ENCODE data around the gene BDKRB2. TPM values are rescaled to one million over a fixed set of nuclear protein-coding genes. Genes with fewer than 3 reads are reported as not detected.

Gene BDKRB2
- total RNA-seq, 1 experiment from 2014 or later = 0.49 TPM

GRCh38 chr14:96273629-96274028 is 69.0 kb downstream of the BDKRB2 start:
- no peak overlapping the region for H3K27ac ChIP-seq (ENCODE audit: low read depth, low read length)
- H3K9me2 ChIP-seq (ENCODE audit: insufficient read depth) = no peaks in the 10 kb centered on the region
- H3K27me3 ChIP-seq (ENCODE audit: insufficient read depth, low read length) = no peaks in the 10 kb centered on the region
- H3K9ac ChIP-seq (ENCODE audit: low read length) = no peak overlapping the region
- no peaks in the 10 kb centered on the region for H4K20me1 ChIP-seq (ENCODE audit: insufficient read depth)
- H3K9me3 ChIP-seq (ENCODE audit: control insufficient read depth in 1 of 2, insufficient read depth in 1 of 2, low read depth in 1 of 2, low read length in 2 of 2) = peaks cover 8 to 23% of the 10 kb centered on the region in 2 experiments; a peak in 2 of 4 replicates
- POLR2A ChIA-PET = no interaction called here
- H3K36me3 ChIP-seq (ENCODE audit: control insufficient read depth in 1 of 2, insufficient read depth in 2 of 2, low read length in 2 of 2) = no peaks in the 10 kb centered on the region
- BruUV-seq (replicated peaks) = no TSS peak
- no peak overlapping the region for H3K4me3 ChIP-seq (replicated peaks in 1 of 2; ENCODE audit: low read depth in 1 of 2, low read length in 2 of 2)
- DNase-seq (ENCODE audit: low read depth, low spot score) (no peak), ATAC-seq (no peak)
- intact Hi-C loops (cut with micrococcal nuclease) = loop anchor here (2.0 kb wide), 2 partner anchors 217 to 275 kb away; no protein-coding TSS in a partner anchor
- RAD21 ChIA-PET (ENCODE audit: low non-redundant PET in 1 of 2, low total read pairs in 2 of 2, uncharacterized antibody in 2 of 2, unreplicated experiment in 2 of 2) = interaction anchor here in 1 of 2 experiments (2.9 kb wide), 1 partner anchor 173 kb away, joined by 11 read pairs; no protein-coding TSS in a partner anchor
- TF ChIP-seq SIN3A (IDR thresholded peaks at IDR 0.05; ENCODE audit: low read depth) = no peak
- TF ChIP-seq REST (IDR thresholded peaks at IDR 0.05; ENCODE audit: low read depth) = no peak
- no peak for TF ChIP-seq FOSL1 (IDR thresholded peaks at IDR 0.05; ENCODE audit: low read depth)
- TF ChIP-seq CEBPB (IDR thresholded peaks at IDR 0.05; ENCODE audit: low read depth) = no peak
- TF ChIP-seq CBX3 (IDR thresholded peaks at IDR 0.05; ENCODE audit: low read depth) = no peak
- TF ChIP-seq EGR1 (IDR thresholded peaks at IDR 0.05; ENCODE audit: low read depth) = no peak
- no peak for TF ChIP-seq EZH2phosphoT487 (IDR thresholded peaks at IDR 0.05; ENCODE audit: borderline replicate concordance)
- TF ChIP-seq TCF7L2 (IDR thresholded peaks at IDR 0.05; ENCODE audit: borderline replicate concordance, extremely low read depth, insufficient read depth, insufficient read length) = no peak
- TF ChIP-seq ELF1 (IDR thresholded peaks at IDR 0.05; ENCODE audit: borderline replicate concordance, low read depth) = no peak
- TF ChIP-seq SRF (IDR thresholded peaks at IDR 0.05; ENCODE audit: low read depth) = no peak
- TF ChIP-seq JUND (IDR thresholded peaks at IDR 0.05) = no peak
- TF ChIP-seq EZH2 (IDR thresholded peaks at IDR 0.05) = no peak
- TF ChIP-seq MAX (IDR thresholded peaks at IDR 0.05) = no peak
- TF ChIP-seq ZFX (IDR thresholded peaks at IDR 0.05) = no peak
- TF ChIP-seq RAD21 (IDR thresholded peaks at IDR 0.05; ENCODE audit: low read depth) = no peak
- no peak for TF ChIP-seq CTCF (IDR thresholded peaks at IDR 0.05 in 2 of 3, conservative IDR thresholded peaks at IDR 0.05 in 1 of 3; ENCODE audit: borderline replicate concordance in 1 of 3, insufficient read depth in 1 of 3, low read depth in 2 of 3, low read length in 2 of 3)
- CTCF ChIA-PET = interaction anchor here (1.5 to 4.4 kb wide), 2 partner anchors 173 to 275 kb away, joined by 7 to 66 read pairs; no protein-coding TSS in a partner anchor
- H3K79me2 ChIP-seq (ENCODE audit: insufficient read depth, low read length) = no peaks in the 10 kb centered on the region
- H3K4me2 ChIP-seq (ENCODE audit: low read length) = no peak overlapping the region
- H2AFZ ChIP-seq (ENCODE audit: low read depth, low read length, poor library complexity, severe bottlenecking) = no peak overlapping the region
- no peaks in the 10 kb centered on the region for H3K4me1 ChIP-seq (ENCODE audit: control insufficient read depth in 1 of 2, insufficient read depth in 2 of 2, low read length in 2 of 2)

Data from HCT116 (cell line).